ENCODE results near the gene DENND4B. TPM values are rescaled to one million over a fixed set of nuclear protein-coding genes. Genes with fewer than 3 reads are reported as not detected.
"Not testable (repeated sequence)": the region's sequence is repeated elsewhere in the genome, so short reads cannot be mapped to it uniquely, and the experiment has no call there.

DENND4B gene
- total and polyA plus RNA-seq, 4 donors, result 9.7 to 27.2 (median 11.6) TPM

DNA sequence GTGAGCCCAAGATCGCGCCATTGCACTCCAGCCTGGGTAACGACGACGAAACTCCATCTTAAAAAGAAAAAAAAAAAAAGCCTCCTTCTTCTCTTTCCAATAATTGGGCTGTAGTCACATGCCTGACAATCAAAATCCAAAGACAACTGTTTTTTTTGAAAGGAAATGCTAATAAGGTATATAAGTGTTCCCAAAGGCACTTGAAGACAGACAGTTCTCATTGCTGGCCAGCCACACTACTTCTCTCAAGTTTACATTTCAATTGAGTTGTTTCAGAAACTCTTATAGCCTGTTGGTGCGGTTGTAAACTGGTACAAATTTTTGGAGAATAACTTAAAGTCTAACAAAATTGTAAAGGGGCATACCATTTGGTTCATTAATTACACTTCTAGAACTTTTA, 47.0 kb downstream of the DENND4B start:
- no peak for DNase-seq (ENCODE audit: low spot score)
- peaks cover 0 to 7% (median 3%) of the 10 kb centered on the region in 4 donors for H3K36me3 ChIP-seq (ENCODE audit: control insufficient read depth in 4 of 4, insufficient read depth in 3 of 4, low read depth in 1 of 4, low read length in 3 of 4)
- H3K27me3 ChIP-seq (ENCODE audit: control insufficient read depth in 4 of 4, insufficient read depth in 4 of 4, low read length in 3 of 4), result no peaks in the 10 kb centered on the region
- 90% methylated on average over 6 of the region's 6 CpGs for WGBS
- no peak for TF ChIP-seq ATF3 (IDR thresholded peaks at IDR 0.05)
- TF ChIP-seq, protein P1, sequence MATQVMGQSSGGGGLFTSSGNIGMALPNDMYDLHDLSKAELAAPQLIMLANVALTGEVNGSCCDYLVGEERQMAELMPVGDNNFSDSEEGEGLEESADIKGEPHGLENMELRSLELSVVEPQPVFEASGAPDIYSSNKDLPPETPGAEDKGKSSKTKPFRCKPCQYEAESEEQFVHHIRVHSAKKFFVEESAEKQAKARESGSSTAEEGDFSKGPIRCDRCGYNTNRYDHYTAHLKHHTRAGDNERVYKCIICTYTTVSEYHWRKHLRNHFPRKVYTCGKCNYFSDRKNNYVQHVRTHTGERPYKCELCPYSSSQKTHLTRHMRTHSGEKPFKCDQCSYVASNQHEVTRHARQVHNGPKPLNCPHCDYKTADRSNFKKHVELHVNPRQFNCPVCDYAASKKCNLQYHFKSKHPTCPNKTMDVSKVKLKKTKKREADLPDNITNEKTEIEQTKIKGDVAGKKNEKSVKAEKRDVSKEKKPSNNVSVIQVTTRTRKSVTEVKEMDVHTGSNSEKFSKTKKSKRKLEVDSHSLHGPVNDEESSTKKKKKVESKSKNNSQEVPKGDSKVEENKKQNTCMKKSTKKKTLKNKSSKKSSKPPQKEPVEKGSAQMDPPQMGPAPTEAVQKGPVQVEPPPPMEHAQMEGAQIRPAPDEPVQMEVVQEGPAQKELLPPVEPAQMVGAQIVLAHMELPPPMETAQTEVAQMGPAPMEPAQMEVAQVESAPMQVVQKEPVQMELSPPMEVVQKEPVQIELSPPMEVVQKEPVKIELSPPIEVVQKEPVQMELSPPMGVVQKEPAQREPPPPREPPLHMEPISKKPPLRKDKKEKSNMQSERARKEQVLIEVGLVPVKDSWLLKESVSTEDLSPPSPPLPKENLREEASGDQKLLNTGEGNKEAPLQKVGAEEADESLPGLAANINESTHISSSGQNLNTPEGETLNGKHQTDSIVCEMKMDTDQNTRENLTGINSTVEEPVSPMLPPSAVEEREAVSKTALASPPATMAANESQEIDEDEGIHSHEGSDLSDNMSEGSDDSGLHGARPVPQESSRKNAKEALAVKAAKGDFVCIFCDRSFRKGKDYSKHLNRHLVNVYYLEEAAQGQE (IDR thresholded peaks at IDR 0.05), result no peak
- TF ChIP-seq RAD21 (IDR thresholded peaks at IDR 0.05), result no peak
- no peak for TF ChIP-seq NR2F2 (IDR thresholded peaks at IDR 0.05)
- no peak for TF ChIP-seq TAF1 (conservative IDR thresholded peaks at IDR 0.05)
- no peak for TF ChIP-seq YY1 (IDR thresholded peaks at IDR 0.05)
- TF ChIP-seq JUND (IDR thresholded peaks at IDR 0.05), result no peak
- TF ChIP-seq FOXA1 (IDR thresholded peaks at IDR 0.05), result no peak
- TF ChIP-seq HNF4A (conservative IDR thresholded peaks at IDR 0.05), result no peak
- no peak for TF ChIP-seq HNF4G (IDR thresholded peaks at IDR 0.05)
- no peak for TF ChIP-seq EGR1 (IDR thresholded peaks at IDR 0.05; ENCODE audit: low read depth in 2 of 2)
- no peak for TF ChIP-seq FOXA2 (IDR thresholded peaks at IDR 0.05)
- TF ChIP-seq, protein P2, sequence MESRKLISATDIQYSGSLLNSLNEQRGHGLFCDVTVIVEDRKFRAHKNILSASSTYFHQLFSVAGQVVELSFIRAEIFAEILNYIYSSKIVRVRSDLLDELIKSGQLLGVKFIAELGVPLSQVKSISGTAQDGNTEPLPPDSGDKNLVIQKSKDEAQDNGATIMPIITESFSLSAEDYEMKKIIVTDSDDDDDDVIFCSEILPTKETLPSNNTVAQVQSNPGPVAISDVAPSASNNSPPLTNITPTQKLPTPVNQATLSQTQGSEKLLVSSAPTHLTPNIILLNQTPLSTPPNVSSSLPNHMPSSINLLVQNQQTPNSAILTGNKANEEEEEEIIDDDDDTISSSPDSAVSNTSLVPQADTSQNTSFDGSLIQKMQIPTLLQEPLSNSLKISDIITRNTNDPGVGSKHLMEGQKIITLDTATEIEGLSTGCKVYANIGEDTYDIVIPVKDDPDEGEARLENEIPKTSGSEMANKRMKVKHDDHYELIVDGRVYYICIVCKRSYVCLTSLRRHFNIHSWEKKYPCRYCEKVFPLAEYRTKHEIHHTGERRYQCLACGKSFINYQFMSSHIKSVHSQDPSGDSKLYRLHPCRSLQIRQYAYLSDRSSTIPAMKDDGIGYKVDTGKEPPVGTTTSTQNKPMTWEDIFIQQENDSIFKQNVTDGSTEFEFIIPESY (IDR thresholded peaks at IDR 0.05), result no peak
- TF ChIP-seq CTCF (IDR thresholded peaks at IDR 0.05; ENCODE audit: low read depth, low read length, missing input control), result no peak
- no peak for TF ChIP-seq SP1 (IDR thresholded peaks at IDR 0.05)
- no peak for TF ChIP-seq GABPA (IDR thresholded peaks at IDR 0.05 in 1 of 2, conservative IDR thresholded peaks at IDR 0.05 in 1 of 2)
- no peak for TF ChIP-seq MAX (IDR thresholded peaks at IDR 0.05)
- TF ChIP-seq RXRA (IDR thresholded peaks at IDR 0.05), result no peak
- no peaks in the 10 kb centered on the region for H3K9me3 ChIP-seq (ENCODE audit: control insufficient read depth in 4 of 4, low read length in 3 of 4)
- H3K27ac ChIP-seq (ENCODE audit: low read depth in 1 of 2, low read length in 2 of 2), result no peak overlapping the region
- H3K9ac ChIP-seq (ENCODE audit: low read depth in 1 of 2, low read length in 2 of 2), result no peak overlapping the region
- no peak overlapping the region for H3K4me3 ChIP-seq (ENCODE audit: low read depth in 1 of 3, low read length in 3 of 3)
- no peaks in the 10 kb centered on the region for H3K4me1 ChIP-seq (ENCODE audit: control insufficient read depth in 4 of 4, insufficient read depth in 4 of 4, low read length in 3 of 4)

- not testable (repeated sequence) for H3K9ac ChIP-seq (ENCODE audit: low read depth in 1 of 2, low read length in 2 of 2); H3K4me3 ChIP-seq (ENCODE audit: low read depth in 1 of 3, low read length in 3 of 3); H3K4me1 ChIP-seq (ENCODE audit: control insufficient read depth in 4 of 4, insufficient read depth in 4 of 4, low read length in 3 of 4); H3K9me3 ChIP-seq (ENCODE audit: control insufficient read depth in 4 of 4, low read length in 3 of 4); H3K27me3 ChIP-seq (ENCODE audit: control insufficient read depth in 4 of 4, insufficient read depth in 4 of 4, low read length in 3 of 4); DNase-seq (ENCODE audit: low spot score); H3K27ac ChIP-seq (ENCODE audit: low read depth in 1 of 2, low read length in 2 of 2); H3K36me3 ChIP-seq (ENCODE audit: control insufficient read depth in 4 of 4, insufficient read depth in 3 of 4, low read depth in 1 of 4, low read length in 3 of 4)
- WGBS, result 72% methylated on average over 1 of the region's 1 CpG
Measured at GRCh38 chr1:153895866-153896265, 50.7 kb downstream of the DENND4B start.

- H3K27ac ChIP-seq (ENCODE audit: low read depth in 1 of 2, low read length in 2 of 2); H3K36me3 ChIP-seq (ENCODE audit: control insufficient read depth in 4 of 4, insufficient read depth in 3 of 4, low read depth in 1 of 4, low read length in 3 of 4); H3K9me3 ChIP-seq (ENCODE audit: control insufficient read depth in 4 of 4, low read length in 3 of 4); H3K9ac ChIP-seq (ENCODE audit: low read depth in 1 of 2, low read length in 2 of 2); H3K4me1 ChIP-seq (ENCODE audit: control insufficient read depth in 4 of 4, insufficient read depth in 4 of 4, low read length in 3 of 4); H3K27me3 ChIP-seq (ENCODE audit: control insufficient read depth in 4 of 4, insufficient read depth in 4 of 4, low read length in 3 of 4); DNase-seq (ENCODE audit: low spot score); H3K4me3 ChIP-seq (ENCODE audit: low read depth in 1 of 3, low read length in 3 of 3): not testable (repeated sequence)
- WGBS, result over 99% methylated on average over 7 of the region's 7 CpGs
Measured at GRCh38 chr1:153891042-153891441, 55.5 kb downstream of the DENND4B start.
